ENCODE data around the gene UBR2.
"Not testable (repeated sequence)": the region's sequence is repeated elsewhere in the genome, so short reads cannot be mapped to it uniquely, and the experiment has no call there.

UBR2 gene

GRCh38 chr6:42693725-42694323, 130.0 kb downstream of the UBR2 start:
- DNase-seq (ENCODE audit: low read depth): no peak

- DNase-seq (ENCODE audit: low read depth): peak; percentile 53
Measured at GRCh38 chr6:42694586-42694985, 130.8 kb downstream of the UBR2 start.

GRCh38 chr6:42696526-42697267, 132.9 kb downstream of the UBR2 start:
- DNase-seq (ENCODE audit: low read depth): peak; percentile 55

- no peak for DNase-seq (ENCODE audit: low read depth)
Measured at GRCh38 chr6:42697268-42697655, 133.4 kb downstream of the UBR2 start.

- DNase-seq (ENCODE audit: low read depth): no peak
Measured at GRCh38 chr6:42698217-42698616, 134.4 kb downstream of the UBR2 start.

GRCh38 chr6:42702200-42702599, 138.4 kb downstream of the UBR2 start:
- DNase-seq (ENCODE audit: low read depth): no peak

GRCh38 chr6:42702786-42703185, 139.0 kb downstream of the UBR2 start:
- not testable (repeated sequence) for DNase-seq (ENCODE audit: low read depth)

- no peak for DNase-seq (ENCODE audit: low read depth)
Measured at GRCh38 chr6:42704251-42704936, 140.6 kb downstream of the UBR2 start.

GRCh38 chr6:42704937-42705374, 141.1 kb downstream of the UBR2 start:
- no peak for DNase-seq (ENCODE audit: low read depth)

GRCh38 chr6:42707595-42707994, 143.8 kb downstream of the UBR2 start:
- no peak for DNase-seq (ENCODE audit: low read depth)

- DNase-seq (ENCODE audit: low read depth): no peak
Measured at GRCh38 chr6:42708096-42708495, 144.3 kb downstream of the UBR2 start.

- no peak for DNase-seq (ENCODE audit: low read depth)
Measured at GRCh38 chr6:42709871-42710270, 146.0 kb downstream of the UBR2 start.

GRCh38 chr6:42710316-42710715, 146.5 kb downstream of the UBR2 start:
- DNase-seq (ENCODE audit: low read depth): no peak

GRCh38 chr6:42711930-42712329, 148.1 kb downstream of the UBR2 start:
- DNase-seq (ENCODE audit: low read depth): no peak

- DNase-seq (ENCODE audit: low read depth): peak; percentile 62
Measured at GRCh38 chr6:42714098-42714761, 150.4 kb downstream of the UBR2 start.

- DNase-seq (ENCODE audit: low read depth): no peak
Measured at GRCh38 chr6:42715871-42716270, 152.0 kb downstream of the UBR2 start.

GRCh38 chr6:42720739-42721138, 156.9 kb downstream of the UBR2 start:
- DNase-seq (ENCODE audit: low read depth): no peak

GRCh38 chr6:42722497-42722896, 158.7 kb downstream of the UBR2 start, which contains the start of gene PRPH2:
Gene PRPH2, minus strand, starts transcription at chr6:42722597. Its CDS starts 263 bp downstream, at chr6:42722334.
- no peak for DNase-seq (ENCODE audit: low read depth)

- DNase-seq (ENCODE audit: low read depth): no peak
Measured at GRCh38 chr6:42724825-42725224, 161.0 kb downstream of the UBR2 start.

GRCh38 chr6:42726026-42726425, 162.2 kb downstream of the UBR2 start:
- no peak for DNase-seq (ENCODE audit: low read depth)

- peak; percentile 90 for DNase-seq (ENCODE audit: low read depth)
Measured at GRCh38 chr6:42726485-42727086, 162.8 kb downstream of the UBR2 start.

GRCh38 chr6:42727087-42727611, 163.3 kb downstream of the UBR2 start:
- no peak for DNase-seq (ENCODE audit: low read depth)

All from fibroblast of the conjunctiva (primary cell).